ENCODE data around the gene WRAP73.
A peak's percentile ranks its signal among the peaks of the same experiment; 100 is the strongest.
"Not testable (repeated sequence)": the region's sequence is repeated elsewhere in the genome, so short reads cannot be mapped to it uniquely, and the experiment has no call there.

The WRAP73 gene

DNA sequence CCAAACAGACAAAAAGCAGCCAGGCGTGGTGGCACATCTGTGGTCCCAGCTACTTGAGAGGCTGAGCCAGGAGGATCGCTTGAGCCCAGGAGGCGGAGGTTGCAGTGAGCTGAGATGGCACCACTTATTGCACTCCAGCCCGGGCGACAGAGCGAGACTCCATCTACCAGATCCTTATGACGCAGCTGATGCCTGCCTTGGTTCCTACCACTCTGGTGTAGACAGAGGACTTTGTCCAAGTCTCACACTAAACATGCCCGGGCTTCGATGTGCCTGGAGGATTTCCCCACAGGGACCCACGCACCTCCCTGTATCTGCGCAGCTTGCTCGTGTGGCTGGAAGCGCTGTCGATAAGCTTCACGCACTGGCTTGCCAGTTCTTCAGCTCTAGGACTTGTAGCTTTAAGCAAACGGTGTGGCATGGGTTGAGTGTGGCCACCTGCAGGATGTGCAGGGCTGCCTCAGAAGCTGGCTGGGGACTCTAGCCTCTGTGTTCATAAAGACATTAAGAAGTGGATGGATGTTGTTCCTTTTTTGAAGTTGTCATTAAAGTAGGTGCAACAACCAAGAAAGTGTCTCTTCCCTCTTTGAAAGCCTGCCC is 20.2 kb downstream of the WRAP73 start:
- DNase-seq, result no peak

GRCh38 chr1:3628445-3628844 is 21.5 kb downstream of the WRAP73 start:
- no peak for DNase-seq

- no peak for DNase-seq
Observed at GRCh38 chr1:3627515-3628253, 22.2 kb downstream of the WRAP73 start.

DNA sequence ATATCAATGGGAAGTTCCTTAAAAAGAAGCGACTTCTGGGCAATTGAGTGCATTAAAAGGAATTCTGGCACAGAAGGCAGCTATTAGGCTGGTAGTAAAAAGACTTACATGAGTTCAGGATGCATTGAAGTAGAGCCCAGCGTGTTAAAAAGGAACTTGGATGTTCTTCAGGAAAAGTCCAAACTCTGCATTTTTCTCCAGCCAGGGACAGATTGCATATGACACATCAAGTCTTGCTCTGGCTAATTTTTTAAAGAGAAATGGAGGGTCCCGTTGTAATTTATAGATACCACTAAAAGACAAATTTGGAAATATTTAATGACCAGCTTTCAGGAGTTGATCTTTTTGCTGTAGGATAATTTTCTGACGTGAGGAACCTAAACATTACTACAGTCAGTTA is 23.9 kb downstream of the WRAP73 start:
- no peak for DNase-seq

DNA sequence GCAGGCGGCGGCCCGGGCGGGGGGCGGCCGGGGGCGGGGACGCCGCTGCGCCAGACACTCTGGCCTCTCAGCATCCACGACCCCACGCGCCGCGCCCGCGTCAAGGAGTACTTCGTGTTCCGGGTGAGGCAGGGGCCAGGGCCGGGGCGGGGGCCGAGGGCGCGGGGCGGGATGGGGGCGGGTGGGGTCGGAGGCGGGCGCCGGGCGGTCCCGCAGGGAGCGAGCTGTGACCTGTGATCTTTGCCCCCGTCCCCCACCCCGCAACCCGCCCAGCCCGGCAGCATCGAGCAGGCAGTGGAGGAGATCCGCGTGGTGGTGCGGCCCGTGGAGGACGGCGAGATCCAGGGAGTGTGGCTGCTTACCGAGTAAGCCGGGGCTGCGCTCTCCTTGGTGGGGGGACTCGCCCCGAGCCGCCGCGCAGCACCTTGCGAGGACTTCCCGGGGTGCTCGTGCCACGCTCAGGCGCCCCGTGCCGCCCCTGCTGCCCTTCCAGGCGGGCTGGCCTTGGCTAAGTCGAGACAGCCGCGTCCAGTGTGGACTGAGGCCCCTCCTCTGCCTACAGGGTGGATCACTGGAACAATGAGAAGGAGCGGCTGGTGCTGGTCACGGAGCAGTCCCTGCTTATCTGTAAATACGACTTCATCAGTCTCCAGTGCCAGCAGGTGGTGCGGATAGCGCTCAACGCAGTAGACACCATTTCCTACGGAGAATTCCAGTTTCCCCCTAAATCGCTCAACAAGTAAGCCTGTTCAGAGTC is 24.6 kb downstream of the WRAP73 start:
- peak; percentile 54 for DNase-seq

DNA sequence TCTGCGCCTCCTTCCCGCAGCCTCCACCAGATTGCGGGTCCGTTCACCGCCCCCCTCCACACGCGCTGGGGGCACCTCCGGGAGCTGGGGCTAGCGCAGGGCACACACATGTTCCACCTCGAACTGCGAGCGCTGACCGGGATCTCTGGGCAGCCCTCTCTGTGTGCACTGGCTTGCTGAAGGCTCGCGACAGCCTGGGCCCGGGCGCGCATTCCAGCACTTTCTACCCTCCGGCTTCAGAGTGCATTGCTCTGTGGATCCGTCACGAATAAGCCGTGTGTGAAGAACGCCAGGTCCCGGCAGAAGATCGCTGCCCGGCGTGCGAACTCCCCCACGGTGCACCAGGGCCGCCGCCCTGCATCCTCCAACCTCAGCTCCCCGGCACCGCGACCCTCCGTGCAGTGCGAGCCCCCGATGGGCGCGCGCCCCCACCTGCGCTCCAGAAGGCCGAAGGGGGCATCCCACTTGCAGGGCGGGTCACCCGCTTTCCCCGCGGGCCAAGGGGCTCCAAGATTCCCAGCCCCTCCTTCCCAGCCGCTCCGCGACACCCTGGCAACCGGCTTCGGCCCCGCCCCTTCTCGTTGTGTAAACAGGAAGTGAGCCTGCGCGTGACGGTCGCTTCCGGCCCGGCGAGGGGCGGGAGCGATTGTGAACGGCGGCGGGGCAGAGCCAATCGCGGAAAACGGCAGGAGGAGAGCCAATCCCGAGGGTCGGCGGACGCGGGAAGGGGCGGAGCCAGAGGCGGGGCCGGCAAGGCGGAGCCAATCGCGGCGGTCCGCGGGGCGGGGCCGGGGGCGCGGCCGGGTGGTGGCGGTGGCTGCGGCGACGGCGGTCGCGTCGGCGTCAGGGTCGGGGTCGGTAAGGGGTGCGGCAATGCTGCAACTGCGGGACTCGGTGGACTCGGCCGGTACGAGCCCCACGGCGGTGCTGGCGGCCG is 25.4 kb downstream of the WRAP73 start, which contains the start of gene TPRG1L:
Gene TPRG1L (plus strand): TSS at position 816 of the 937 bp plus-strand sequence. CDS start 58 bp downstream, at position 874.
- DNase-seq, result peak; percentile 97

- DNase-seq, result no peak
Observed at GRCh38 chr1:3623441-3624199, 26.3 kb downstream of the WRAP73 start.

DNA sequence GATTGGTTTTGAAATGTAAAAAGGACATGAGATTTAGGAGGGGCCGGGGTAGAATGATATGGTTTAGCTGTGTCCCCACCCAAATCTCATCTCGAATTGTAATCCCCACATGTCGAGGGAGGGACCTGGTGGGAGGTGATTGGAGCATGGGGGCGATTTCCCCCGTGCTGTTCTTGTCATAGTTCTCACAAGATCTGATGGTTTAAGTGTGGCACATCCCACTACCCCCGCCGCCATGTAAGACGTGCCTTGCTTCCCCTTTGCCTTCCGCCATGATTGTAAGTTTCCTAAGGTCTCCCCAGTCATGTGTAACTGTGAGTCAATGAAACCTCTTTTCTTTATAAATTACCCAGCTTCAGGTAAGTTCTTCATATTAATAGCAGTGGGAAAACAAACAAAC is 27.8 kb downstream of the WRAP73 start:
- not testable (repeated sequence) for DNase-seq

- peak; percentile 14 for DNase-seq
Observed at GRCh38 chr1:3621151-3621671, 28.7 kb downstream of the WRAP73 start.

DNA sequence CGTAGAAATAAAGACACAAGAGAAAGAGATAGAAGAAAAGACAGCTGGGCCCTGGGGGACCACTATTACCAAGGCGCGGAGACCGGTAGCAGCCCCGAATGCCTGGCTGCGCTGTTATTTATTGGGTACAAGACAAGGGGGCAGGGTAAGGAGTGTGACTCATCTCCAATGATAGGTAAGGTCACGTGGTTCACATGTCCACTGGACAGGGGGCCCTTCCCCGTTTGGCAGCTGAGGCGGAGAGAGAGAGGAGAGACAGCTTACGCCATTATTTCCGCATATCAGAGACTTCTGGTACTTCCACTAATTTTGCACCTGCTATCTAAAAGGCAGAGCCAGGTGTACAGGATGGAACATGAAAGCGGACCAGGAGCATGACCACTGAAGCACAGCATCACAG is 29.2 kb downstream of the WRAP73 start:
- no peak for DNase-seq

- peak; percentile 79 for DNase-seq
Observed at GRCh38 chr1:3618881-3619671, 30.8 kb downstream of the WRAP73 start.

DNA sequence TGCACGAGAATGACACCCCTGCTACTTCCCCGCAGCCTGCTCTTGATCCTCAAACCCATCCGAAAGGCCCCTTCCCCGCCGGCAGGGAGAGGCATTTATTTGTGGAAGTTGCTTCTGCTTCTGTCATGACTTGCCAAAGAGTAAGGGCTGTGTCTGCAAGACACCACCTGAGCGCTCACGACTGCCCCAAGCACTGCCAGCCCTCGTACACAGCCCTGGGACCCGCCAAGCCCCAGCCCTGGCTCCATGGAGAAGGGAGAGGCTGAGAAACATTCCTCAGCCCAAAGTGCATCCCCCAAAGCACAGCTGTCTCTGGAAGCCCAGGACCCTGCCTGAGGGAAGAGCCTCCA is 31.4 kb downstream of the WRAP73 start:
- no peak for DNase-seq

DNA sequence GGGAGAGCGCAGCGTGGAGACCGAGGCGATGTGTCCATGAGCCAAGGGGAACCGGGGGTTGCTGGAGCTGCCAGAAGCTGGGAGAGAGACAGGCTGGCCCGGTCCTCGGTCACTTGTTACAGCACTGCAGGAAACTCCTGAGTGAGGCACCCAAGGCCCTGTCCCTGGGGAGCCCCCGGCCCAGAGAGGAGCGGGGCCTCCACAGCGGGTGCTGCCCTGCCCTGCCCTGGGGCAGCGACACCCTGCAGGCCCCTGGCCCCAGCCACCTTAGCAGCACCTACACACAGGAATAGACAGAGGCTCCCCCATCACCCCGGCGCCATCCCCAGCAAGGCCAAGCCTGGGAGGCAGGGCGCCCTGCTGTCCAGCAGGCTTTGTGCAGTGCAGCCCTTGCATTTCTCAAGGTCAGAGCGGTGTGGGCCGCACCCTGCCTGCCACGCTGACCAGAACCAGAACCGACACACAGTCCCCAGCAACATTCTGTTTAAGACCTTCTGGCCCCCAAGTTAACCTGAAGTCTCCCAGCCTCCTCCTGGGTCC is 32.0 kb downstream of the WRAP73 start:
- no peak for DNase-seq

GRCh38 chr1:3616861-3617260 is 33.0 kb downstream of the WRAP73 start:
- DNase-seq, result no peak

DNA sequence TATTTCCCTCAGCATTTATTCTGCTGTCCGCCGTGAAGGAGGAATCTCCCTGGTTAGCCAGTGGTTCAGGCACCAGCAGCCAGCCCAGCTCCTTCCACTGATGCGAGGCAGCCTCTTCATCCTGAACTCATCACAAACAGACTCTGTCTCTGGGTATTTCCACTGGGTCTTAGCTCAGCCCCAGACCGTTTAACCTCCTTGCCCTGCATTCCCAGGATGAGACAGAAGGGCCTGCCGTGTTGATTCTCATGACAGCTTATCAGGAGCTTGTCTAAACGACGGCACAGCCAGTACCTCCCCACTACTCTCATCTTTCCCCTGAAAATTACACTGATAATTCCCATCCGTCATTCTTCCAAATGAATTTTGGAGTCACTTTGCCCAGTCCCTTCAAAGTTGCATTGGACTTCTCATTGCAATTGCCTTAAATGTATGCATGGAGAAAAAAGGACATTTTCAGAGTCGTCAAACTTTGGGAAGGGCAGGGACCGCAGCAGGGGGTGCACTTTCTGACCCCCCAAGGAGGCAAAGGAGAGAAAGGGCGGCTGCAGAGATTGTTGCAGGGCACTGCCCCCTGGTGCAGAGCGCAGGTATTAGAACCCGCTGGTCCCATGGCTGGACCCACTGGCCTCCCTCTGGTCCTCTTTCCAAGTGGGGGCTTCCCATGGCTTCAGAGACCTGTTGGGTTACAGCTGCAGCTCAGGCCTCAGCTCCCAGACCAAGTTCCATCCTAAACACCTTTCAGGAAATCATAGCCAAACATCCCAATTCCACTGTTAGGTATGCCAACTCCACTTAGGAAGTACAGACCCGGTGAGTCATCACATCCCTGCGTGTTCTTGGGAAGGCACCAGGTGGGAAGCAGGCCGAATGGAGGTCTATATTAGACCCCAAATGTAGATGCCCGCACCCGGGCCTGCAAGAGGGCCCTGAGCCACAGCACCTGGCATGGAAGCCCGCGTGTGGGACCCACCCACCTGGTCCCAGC is 34.9 kb downstream of the WRAP73 start:
- peak; percentile 53 for DNase-seq

- DNase-seq, result no peak
Observed at GRCh38 chr1:3612123-3612522, 37.8 kb downstream of the WRAP73 start.

DNA sequence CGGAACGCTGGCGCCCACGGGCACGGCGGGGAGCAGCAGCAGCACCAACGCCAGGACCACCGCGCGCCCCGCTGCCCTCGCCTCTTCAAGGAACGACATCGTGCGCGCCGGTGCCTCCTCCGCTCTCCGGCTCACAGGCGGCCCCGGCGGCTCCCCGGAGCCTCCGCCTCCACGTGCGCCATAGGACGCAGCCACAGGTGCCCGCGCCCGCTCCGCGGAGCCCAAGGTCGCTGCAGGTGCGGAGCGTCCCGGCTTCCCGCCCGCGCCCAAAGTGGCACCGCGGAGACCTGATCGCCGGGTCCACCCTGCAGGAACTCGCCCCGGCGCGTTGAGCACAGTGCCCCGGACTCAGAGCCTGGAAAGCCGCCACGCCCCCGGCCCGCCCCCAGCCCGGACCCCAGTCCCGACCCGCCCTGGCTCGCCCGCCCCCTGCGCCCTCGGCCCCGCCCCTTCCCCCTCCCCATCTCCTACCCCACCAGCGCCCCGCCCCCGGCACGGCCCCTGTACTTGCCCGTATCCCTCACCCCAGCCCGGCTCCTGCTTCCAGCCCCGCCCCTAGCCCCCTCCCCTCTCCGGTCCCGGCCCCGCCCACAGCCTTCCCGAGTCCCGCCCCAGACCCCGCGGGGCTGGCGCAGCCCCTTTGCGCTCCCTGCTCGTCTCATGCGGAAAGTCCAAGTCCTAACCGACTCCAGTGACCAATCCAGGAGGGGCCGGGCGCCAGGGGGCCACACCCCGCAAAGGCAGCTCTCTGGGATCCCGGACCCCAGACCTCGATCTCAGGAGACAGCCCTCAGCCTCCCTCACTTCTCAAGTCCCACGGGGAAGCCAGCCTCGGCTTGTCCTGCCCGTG is 38.5 kb downstream of the WRAP73 start, which contains the start of gene MEGF6:
Gene MEGF6 (minus strand): TSS at position 339 of the 850 bp plus-strand sequence. CDS start 240 bp downstream, at position 99.
- DNase-seq, result peak; percentile 43

DNA sequence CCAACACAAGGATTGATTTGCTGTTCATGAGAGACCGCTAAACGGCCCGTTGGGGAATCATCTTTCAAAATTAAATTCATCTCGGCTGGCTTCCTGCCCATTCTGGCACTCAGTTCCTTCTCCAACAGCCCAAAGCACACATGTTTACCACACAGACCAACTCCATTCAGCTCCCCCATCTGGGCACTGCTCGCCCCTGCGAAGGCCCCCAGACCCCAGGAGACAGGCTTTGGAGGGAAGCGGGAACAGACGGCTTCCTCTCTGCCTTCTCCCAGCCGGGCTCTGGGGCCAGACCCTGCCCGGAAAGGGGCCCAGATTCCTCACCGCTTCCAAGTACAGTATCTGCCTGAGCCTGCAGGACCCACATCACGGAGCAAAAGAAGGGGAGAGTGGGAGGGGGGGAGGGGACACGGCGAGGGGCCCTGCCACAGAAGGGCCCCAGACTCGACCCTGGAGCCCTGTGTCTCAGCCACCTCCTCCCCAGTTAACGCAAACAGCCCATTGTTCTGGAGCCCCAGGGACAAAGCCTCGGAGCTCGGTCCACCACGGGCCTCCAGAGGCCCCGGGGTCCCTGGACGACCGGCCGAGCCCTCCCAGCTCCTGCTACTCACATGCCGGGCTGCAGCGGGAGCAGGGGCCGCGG is 39.3 kb downstream of the WRAP73 start:
- DNase-seq, result no peak
